AG04449 (cell line): ENCODE measurements around the gene PNP.

Experiments
- CTCF ChIA-PET: fragments of 350-600 bp; formaldehyde crosslinking; extraction: SDS; loops from one replicate; lab custom pipeline; 2021; ENCODE audit warnings: antibody characterized with exemption; lab: Yijun Ruan, JAX
- POLR2A ChIA-PET: fragments of 400-600, 350-600 bp; formaldehyde crosslinking; extraction: SDS; loops from one replicate; lab custom pipeline; 2020; ENCODE audit warnings: antibody characterized with exemption, inconsistent platforms; lab: Yijun Ruan, JAX
- DNase-seq: peaks from one replicate; pipeline ENCODE4 v3.0.0-alpha.2; 2010; ENCODE audit warnings: low read depth, low spot score
- H3K4me3 ChIP-seq: 2 replicates; pipeline ENCODE4 v1.5.1; 2011; ENCODE audit warnings: low read depth, mild to moderate bottlenecking, control low read depth, low read length
- CTCF ChIP-seq: IDR thresholded peaks from one replicate; pipeline ENCODE4 v1.5.1; 2011; ENCODE audit warnings: mild to moderate bottlenecking, moderate library complexity, low read length, control low read depth, inconsistent platforms; ENCODE audit not compliant: insufficient read depth; ENCODE audit errors: missing control alignments

The PNP gene

GRCh38 chr14:20469242-20469889 lies at the start of gene PNP:
TSS of gene PNP (plus strand) at chr14:20469406. CDS start at chr14:20469525, 119 bp downstream.
- no peak for TF ChIP-seq CTCF
- POLR2A ChIA-PET: interaction anchor here (0.6 to 2.0 kb wide), 10 partner anchors 8 to 61 kb away, joined by 3 to 19 read pairs (median 4); partner anchors contain the start of genes APEX1, OSGEP, PIP4P1 and TEP1
- CTCF ChIA-PET: interaction anchor here (0.8 to 1.3 kb wide), 4 partner anchors 52 to 136 kb away, joined by 4 to 6 read pairs (median 4); no protein-coding TSS in a partner anchor
- DNase-seq: no peak
- H3K4me3 ChIP-seq: peak within 1 kb of the TSS; percentile 94

GRCh38 chr14:20419419-20419818 lies 49.8 kb upstream of the PNP start:
- H3K4me3 ChIP-seq: no peak overlapping the region
- DNase-seq: no peak
- CTCF ChIA-PET: no interaction called here
- no peak for TF ChIP-seq CTCF
- POLR2A ChIA-PET: no interaction called here

- ChIA-PET POLR2A (interaction anchor here (0.6 to 1.6 kb wide), 2 partner anchors 8 to 47 kb away, joined by 3 to 6 read pairs; partner anchors contain the start of gene TEP1), CTCF (interaction anchor here (1.3 kb wide), 1 partner anchor 192 kb away, joined by 8 read pairs; no protein-coding TSS in a partner anchor)
- no peak for TF ChIP-seq CTCF
- H3K4me3 ChIP-seq: no peak overlapping the region
- DNase-seq: no peak
Observed at GRCh38 chr14:20421267-20421666, 47.9 kb upstream of the PNP start.

GRCh38 chr14:20422886-20423285 lies 46.3 kb upstream of the PNP start:
- ChIA-PET POLR2A (interaction anchor here (1.6 kb wide), 1 partner anchor 10 kb away, joined by 6 read pairs; the partner anchor contains the start of gene TEP1), CTCF (interaction anchor here (0.7 to 4.6 kb wide), 3 partner anchors 8 to 33 kb away, joined by 3 to 53 read pairs (median 3); partner anchors contain the start of gene APEX1)
- DNase-seq: no peak
- no peak for TF ChIP-seq CTCF
- H3K4me3 ChIP-seq: no peak overlapping the region

GRCh38 chr14:20424851-20425250 lies 44.4 kb upstream of the PNP start:
- TF ChIP-seq CTCF: no peak
- CTCF ChIA-PET: interaction anchor here (1.2 to 4.6 kb wide), 4 partner anchors 10 to 182 kb away, joined by 3 to 53 read pairs (median 4); no protein-coding TSS in a partner anchor
- POLR2A ChIA-PET: no interaction called here
- H3K4me3 ChIP-seq: no peak overlapping the region
- no peak for DNase-seq
